NOMO-1 (cell line): Measurements from ENCODE around the gene CRADD.
"Not testable (repeated sequence)": the region's sequence is repeated elsewhere in the genome, so short reads cannot be mapped to it uniquely, and the experiment has no call there.

ENCODE experiments used
- DNase-seq, 2 experiments: peaks; one replicate each; lab custom pipeline; 2025; ENCODE audit not compliant: unreplicated experiment in 2 of 2; lab: John Stamatoyannopoulos, UW

The CRADD gene

DNA sequence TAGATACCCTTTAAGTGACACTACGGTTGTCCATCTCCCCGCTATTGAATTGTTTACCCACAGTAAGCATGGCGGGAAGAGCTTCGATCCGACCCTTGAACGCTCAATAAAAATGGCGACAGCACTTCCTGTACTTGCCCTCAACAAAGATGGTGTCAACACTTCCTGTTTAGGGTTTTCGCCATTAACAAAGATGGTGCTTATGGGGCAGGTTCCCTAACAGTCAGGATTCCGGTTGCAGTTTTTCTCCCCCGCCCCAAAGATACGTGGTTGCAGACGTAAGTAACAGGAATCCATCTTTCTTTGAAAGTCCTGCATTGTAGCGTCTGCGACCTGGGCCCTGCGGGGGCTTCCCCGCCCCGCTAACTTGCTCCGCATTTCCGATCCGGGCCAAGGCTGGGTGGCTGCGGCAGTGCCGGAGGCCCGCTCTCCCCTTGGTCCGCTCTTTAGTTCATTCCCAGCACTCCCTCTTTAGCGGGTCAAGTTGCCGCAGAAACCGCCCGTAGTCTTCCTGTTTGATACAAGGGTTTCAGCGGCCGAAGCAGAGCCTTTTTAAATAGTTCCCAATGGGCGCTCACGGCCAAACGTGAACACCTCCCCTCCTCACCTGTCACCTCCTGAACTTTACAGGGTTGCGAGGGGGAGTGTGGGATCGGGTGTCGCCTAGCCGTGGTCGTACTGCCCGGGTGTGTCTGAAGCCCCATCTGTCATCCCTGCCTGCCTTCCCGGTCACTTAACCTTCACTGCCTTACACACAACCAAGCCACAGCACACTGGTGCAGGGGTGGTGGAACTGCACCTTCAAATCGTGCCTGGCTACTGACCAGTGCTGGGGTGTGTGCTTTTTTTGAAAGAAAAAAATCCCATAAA, at the start of gene CRADD:
TSS of gene CRADD (plus strand) at position 181 of the 870 bp plus-strand sequence.
- DNase-seq = peak; percentile 93 to 97

DNA sequence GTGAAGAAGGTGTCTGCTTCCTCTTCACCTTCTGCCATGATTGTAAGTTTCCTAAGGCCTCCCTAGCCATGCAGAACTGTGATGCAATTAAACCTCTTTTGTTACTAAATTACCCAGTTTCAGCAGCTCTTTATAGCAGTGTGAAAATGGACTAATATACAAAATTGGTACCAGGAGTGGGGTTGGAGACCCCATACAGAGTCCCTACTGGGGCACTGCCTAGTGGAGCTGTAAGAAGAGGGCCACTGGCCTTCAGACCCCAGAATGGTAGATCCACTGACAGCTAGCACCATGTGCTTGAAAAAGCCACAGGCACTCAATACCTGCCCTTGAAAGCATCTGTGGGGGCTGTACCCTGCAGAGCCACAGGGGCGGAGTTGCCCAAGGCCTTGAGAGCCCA, 44.8 kb upstream of the CRADD start:
- no peak for DNase-seq

DNA sequence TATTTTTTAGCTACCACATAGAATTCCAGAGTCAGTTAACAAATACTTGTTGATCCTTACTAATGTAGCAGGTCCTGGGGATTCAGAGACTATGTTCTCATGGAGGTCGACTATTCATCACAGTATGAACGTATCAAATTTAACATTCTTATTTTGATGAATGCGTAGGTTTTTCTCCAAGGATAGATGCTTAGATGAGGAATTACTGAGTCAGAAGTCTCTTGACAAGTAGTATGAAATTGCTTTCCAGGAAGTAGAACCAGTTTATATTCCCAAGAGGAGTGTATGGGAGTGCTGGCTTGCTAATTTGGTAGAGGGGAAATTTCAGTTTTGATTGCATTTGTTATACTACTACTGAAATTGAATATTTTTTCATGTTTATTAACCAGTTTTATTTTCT, 42.8 kb upstream of the CRADD start:
- DNase-seq = no peak

DNA sequence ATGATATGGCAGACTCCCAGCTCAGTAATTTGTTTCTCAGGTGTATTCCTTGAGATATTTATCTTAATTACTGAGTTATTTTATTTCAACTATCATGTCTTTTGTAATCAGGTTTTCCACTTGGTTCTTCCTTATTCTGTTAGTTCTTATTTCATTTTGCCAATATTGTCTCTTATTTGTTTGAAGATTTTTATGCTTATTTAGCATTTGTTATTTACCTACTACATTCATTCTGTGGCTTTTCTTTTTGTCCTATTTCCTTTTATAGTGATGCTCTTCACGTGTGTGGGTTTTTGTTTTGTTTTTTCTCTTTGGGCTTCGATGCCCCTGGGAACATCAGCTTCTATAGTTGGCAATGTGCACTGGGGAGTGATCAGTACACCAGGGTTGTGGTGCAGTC, 40.5 kb upstream of the CRADD start:
- no peak for DNase-seq

DNA sequence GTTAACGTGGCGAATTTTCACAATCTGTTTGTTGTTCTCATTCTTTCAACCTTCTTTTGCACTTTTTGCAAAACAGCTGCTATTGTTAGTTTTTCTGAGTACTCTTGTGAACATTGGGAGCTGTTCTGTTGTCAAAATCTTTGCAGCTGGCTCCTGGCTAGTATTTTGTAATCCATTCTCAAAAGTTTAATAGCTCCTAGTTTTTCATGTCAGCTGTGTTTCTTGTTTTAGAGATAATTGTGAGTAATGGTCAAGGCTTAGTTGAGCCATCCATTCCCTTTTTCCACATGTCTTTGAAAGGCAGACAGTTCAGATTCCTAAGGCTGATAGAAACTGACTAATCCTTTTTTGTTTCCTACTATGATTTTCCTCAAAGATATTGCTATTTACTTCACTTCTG, 39.1 kb upstream of the CRADD start:
- no peak for DNase-seq

DNA sequence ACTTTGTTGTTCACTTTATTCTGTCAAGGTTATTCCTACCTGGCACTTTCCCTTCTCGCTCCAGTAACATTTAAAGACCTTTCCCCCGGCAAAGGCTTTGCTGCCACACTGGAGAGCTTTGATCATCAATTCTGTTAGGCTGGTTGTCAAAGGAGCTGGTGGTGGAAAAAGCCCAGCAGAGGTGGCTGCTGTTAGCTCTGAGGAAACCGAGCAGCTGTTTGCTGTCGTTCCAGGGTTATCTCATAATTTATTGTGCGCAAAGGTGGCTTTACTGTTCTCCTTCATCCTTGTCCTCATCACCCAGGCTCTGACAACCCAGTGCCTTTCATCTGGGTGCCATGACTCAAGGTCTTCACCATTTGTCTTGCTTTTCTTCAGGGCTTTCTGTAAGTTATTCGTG, 38.2 kb upstream of the CRADD start:
- DNase-seq = no peak

DNA sequence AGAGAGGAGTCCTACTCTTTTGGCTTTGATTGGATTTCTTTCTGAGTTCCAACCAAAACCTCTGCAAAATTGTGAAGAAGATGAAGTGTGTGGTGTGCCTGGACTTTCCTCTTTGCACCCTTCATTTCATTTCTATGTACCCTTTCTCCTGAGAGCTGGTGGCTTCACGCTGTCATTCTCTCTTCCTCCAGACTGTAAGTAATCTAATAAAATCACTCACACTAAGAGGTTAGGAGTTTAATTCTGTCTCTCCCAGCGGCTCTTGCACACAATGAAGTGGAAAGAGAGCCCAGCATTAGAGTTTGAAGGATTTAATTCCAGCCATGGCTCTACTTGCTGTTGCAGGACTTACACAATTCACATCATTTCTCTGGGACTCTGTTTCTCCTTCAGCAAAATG, 37.8 kb upstream of the CRADD start:
- DNase-seq = no peak

DNA sequence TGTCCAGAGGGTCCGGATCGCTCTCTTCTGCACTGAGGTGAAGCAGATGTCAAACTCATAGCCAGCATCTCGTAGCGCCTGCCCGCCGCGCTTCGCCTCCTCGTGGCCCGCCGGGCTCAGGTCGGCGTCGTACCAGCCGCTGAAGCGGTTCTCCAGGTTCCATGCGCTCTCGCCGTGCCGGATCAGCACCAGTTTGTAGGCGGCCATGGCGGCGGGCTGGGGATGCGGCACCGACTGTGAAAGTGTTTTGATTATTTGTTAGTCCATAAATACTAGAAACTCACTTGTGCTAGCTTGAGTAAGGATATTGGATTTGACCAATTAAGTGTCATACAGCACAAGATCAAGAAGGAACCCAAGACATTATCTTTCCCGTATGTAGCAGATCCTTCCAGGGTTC, 35.8 kb upstream of the CRADD start:
- DNase-seq = not testable (repeated sequence)

DNA sequence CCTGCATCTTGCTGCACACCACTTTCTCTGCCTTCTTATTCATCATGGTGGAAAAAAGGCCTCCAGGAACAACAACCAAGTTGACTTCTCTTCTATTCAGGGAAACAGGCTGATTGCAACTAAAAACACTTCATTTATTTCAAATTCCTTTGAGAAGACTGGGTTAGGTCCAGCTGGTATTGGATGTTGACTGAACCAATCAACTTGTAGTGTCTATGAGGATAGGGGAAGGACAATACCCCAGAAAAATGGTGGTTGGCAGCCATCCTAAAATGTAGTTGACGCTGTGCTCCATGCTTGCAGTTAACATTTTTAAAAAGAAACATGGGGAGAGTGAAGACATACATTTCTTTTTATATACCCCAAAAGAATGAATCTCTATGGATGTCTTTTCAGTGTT, 34.4 kb upstream of the CRADD start:
- no peak for DNase-seq

DNA sequence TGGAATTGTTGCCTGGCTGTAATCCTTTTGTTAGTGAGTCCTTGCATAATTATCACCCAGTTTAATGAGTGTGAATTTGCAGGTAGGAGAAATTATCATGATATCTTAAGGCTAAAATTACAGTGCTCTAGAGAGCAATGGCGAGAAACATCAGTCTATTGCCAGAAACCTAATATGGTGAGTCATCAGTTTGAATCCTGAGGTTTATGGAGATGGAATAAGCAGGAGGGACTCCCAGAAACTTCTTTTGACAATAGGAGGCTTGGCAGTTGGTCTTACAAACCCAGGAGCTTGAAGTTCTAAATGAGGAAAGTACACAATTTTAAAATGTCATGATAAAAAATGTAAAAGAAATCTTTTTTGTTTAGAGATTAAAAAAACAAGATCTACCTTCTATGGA, 31.5 kb upstream of the CRADD start:
- no peak for DNase-seq

DNA sequence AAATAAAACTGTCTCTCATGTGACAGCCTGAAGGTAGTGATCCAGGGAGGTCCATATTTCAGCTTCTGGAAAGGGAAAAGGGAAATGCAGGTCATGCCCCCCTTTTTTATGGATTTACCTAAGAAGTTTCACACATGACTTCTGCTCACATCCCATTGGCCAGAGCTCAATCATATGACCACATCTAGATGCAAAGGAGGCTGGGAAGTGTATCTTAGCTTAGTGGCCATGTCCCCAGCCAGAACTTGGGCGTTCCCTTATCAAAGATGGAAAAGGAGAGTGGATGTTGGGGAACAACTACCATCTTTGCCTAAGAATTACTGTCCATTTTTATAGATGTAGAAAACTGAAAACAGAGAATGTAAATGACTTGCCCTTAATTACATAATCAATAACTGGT, 26.5 kb upstream of the CRADD start:
- DNase-seq = no peak

DNA sequence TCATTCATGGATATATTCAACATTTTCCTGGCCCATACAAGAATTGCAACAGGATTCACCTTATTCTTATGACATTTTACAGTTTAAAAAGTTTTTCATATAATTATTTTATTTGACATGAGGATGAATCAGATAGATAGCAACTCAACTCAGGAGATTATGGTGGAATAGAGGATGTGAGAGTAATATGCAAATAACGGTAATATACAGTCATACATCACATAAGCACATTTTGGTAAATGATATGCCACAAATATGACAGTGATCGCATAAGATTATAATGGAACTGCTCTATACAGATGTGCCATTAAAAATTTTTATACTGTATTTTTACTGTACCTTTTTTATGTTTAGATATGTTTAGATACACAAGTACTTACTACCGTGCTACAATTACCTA, 24.1 kb upstream of the CRADD start:
- no peak for DNase-seq

DNA sequence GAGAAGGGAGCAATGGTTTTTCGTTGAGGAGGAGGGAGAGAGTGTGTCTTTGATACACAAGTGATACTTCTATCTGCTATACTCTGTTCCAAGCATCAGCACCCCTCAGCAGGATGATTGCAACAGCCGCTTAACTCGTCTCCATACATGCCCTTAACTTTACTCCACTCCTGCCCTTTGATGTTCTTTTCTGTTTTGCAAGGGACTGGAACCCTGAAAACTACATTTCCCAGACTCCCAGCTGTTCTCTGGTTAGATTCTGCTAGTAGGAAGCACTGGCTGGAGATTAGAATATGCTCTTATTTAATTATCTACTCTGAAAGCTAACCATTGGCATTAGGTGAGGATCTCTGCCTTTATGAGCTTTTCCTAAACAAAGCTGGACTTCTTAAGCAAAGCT, 23.5 kb upstream of the CRADD start:
- DNase-seq = no peak

DNA sequence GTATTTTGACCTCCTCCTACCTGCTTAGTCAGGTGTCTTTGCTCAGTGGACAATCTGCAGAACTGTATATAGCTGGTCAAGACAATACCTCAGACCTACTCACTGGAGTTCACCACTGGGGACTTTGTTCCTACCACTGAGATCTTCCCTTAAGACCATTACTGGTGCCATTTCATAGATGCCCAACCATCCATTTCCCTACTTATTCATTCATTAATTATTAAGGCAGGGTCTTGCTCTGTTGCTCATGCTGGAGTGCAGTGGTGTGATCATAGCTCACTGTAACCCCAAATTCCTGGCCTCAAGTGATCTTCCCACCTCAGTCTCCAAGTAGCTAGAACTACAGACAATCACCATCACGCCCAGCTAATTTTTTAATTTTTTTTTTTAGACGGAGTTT, 22.8 kb upstream of the CRADD start:
- DNase-seq = no peak

DNA sequence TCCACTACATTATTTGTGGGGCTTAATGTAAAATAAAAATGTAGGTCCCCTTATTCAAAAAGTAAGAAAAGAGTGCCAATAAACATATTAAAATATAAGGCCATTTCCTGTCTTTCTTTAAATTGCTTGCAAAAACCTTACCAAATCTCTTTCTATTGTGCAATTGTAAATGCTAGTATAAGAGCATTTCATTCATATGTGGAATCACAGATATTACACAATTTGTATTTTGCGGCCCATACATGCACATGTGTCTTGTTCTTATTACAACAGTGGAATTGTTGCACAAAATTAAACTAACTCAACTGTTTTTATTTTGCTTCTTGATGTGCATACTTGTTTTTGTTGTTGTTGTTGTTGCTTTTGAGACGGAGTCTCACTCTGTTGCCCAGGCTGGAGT, 20.1 kb upstream of the CRADD start:
- peak; percentile 10 to 13 for DNase-seq

DNA sequence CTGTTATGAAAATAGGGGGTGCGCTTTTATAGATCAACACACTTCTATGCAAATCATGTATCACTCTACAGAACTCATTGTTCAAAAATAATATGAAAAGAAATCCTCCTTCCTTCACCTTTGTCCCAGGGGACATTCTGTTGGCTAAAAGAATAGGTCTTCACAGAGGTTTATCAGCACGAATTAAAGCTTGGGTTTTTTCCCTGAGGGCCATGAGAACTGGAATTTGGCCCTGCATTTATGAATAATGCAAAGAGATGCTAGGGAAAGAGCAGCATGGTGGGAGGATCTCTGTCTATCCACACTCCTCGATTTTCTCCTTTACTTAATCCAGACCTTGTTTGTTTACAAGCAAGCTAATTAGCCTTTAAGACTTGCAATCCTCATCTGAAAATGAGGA, 16.2 kb upstream of the CRADD start:
- no peak for DNase-seq

DNA sequence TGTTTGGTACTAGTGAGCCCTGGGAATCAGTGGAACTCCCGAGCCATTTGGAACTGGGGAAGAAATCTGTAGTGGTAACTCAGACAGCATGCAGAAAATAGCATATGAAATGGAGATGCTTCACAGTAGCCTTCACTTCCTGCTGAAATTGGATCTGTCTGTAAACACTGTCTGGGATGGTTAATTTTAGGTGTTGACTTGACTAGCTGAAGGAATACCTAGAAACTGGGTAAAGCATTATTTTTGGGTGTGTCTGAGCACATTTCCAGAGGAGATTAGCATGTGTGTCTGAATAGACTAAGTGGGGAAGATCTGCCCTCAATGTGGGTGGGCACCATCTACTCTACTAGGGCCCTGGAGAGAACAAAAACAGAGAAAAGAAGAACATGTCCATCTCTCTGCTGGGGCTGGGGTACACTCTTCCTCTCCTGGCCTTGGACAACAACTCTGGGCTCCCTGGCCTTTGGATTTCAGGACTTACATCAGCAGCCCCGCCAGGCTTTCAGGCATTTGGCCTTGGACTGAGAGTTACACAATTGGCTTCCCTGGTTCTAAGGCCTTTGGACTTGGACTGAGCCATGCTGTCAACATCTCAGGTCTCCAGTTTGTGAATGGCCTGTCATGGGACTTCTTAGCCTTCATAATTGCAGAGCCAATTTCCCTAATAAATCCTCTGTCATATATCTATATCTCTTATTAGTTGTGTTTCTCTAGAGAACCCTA, 14.0 kb upstream of the CRADD start:
- no peak for DNase-seq

DNA sequence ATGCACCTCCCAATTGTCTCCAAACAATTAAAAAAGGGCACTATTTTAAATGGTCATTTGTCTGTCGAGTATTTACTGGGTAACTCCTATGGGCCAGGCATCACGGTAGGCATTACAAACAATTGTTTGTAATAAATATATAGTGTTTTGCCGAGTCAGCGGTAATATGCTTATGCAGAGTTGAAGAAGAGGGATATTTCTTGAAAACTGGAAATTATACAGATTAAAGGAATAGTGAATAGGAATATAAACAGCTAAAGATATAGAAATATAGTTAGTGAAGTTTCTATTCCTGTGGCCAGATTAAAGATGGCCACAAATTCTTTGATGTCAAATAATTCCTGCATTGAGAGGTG, 13.5 kb upstream of the CRADD start:
- no peak for DNase-seq

DNA sequence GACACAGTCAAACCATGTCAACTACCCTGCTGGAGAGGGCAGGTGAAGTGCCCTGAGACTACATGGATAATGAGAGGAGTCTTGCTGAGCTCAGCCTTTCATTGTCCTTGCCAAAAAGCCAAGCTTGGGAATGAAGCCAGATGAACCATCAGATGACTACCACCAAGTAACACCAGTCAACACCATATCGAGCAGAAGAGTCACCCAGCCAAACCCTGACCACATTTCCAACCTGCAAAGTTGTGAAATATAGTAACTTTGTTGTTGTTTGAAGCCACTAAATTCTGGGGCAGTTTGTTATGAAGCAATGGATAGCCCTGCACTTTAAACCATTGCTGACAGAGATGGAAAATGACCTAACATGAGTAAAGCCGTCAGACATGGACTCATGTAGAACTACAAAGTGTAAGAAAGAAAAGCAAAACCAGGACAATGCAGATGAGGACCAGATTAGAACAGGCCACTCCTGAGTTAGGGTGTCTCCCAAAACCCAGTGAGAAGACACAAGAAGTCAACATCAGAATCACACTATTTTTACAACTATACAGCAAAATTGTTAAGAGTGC, 12.5 kb upstream of the CRADD start:
- no peak for DNase-seq

DNA sequence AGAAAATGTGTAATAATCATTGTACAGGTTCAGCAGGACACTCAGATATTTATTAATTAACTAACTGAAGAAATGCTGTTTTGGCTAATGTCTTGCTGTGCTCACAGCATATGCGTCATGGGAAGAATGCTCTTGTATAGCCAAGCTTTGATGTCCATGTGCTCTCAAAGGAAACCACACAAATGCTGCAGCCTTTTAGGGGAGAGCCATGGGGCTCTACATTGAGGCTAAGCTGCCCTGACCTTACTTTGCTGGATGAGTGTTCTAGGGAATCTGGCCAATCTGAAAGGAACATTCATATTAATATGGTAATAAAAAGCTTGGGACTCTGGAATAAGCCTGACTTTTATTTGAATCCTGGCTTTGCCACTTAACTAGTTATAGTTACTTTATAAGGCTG, 9.5 kb upstream of the CRADD start:
- no peak for DNase-seq

DNA sequence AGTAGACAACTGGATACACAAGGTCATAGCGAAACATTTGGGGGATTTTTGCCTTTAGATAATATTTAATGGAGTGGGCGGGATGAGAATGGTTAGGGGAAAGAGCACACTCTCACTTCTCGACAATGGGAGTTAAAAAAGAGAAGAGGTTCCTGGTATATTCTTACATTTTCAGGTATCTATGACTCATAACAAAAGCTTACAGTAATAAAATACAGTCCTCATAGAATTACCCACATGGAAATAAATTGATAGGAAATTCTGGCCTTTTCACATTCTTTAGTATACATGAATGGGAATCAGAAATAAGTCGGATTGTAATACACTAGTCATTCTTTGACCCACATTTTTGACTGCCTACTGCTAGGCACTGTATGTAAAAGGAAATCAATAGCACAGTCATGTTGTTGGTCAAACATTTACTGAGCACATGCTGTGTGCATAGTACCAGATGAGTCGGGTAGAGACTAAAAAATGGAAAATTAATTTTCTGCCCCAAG, 8.2 kb upstream of the CRADD start:
- no peak for DNase-seq

DNA sequence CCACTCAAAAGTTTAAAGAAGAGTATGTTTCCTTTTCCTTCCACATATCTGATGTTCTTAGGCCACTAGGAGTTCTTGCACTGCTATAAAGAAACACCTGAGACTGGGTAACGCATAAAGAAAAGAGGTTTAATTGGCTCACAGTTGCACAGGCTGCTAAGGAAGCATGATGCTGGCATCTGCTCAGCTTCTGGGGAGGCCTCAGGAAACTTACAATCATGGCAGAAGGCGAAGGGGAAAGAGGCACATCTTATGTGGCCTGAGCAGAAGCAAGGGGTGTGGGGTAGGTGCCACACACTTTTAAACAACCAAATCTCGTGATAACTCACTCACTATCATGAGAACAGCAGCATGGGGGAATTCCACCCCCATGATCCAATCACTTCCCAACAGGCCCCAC, 7.7 kb upstream of the CRADD start:
- no peak for DNase-seq
